K562 treated with DMSO at 1 percent for 4 hours (cell line): ENCODE data around the gene MTERF2. TPM values are rescaled to one million over a fixed set of nuclear protein-coding genes. Genes with fewer than 3 reads are reported as not detected.

ENCODE experiments used
- total RNA-seq: library from RNA; unstranded; fragments of 300-600 nt; gene quantifications from 2 replicates; pipeline ENCODE4 v1.2.3, GENCODE V29; 2022; ENCODE audit not compliant: insufficient read depth

Gene MTERF2, protein sequence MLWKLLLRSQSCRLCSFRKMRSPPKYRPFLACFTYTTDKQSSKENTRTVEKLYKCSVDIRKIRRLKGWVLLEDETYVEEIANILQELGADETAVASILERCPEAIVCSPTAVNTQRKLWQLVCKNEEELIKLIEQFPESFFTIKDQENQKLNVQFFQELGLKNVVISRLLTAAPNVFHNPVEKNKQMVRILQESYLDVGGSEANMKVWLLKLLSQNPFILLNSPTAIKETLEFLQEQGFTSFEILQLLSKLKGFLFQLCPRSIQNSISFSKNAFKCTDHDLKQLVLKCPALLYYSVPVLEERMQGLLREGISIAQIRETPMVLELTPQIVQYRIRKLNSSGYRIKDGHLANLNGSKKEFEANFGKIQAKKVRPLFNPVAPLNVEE
- 7.4 and 8.6 TPM in 2 replicates for total RNA-seq

GRCh38 chr12:106986625-106987389, at the start of gene MTERF2:
TSS of gene MTERF2 (minus strand) at chr12:106987146. CDS start at chr12:106978714, 8,432 bp downstream.

GRCh38 chr12:106955377-106956047, 31.4 kb downstream of the MTERF2 start, which contains the start of gene TMEM263:
TSS of gene TMEM263 (plus strand) at chr12:106955907. CDS start at chr12:106967117, 11,210 bp downstream.

Other genes with a start within 250 kb of the MTERF2 start
- 7.0 and 9.5 TPM in 2 replicates for gene RIC8B, start 212.5 kb downstream of the MTERF2 start, total RNA-seq
- 25.5 and 26.6 TPM in 2 replicates for gene TMEM263, start 31.2 kb downstream of the MTERF2 start, total RNA-seq
- gene CRY1, start 106.4 kb upstream of the MTERF2 start, total RNA-seq: 31.0 and 50.6 TPM in 2 replicates